CD4-positive, alpha-beta T cell treated with Interleukin-4 for 4 hours (primary cell): ENCODE results near the gene PKHD1.

ENCODE experiments used
- DNase-seq: peaks from one replicate; pipeline ENCODE4 v3.0.0-alpha.2; 2020

PKHD1 gene

GRCh38 chr6:51777618-51778017, 309.8 kb downstream of the PKHD1 start:
- DNase-seq: no peak

DNA sequence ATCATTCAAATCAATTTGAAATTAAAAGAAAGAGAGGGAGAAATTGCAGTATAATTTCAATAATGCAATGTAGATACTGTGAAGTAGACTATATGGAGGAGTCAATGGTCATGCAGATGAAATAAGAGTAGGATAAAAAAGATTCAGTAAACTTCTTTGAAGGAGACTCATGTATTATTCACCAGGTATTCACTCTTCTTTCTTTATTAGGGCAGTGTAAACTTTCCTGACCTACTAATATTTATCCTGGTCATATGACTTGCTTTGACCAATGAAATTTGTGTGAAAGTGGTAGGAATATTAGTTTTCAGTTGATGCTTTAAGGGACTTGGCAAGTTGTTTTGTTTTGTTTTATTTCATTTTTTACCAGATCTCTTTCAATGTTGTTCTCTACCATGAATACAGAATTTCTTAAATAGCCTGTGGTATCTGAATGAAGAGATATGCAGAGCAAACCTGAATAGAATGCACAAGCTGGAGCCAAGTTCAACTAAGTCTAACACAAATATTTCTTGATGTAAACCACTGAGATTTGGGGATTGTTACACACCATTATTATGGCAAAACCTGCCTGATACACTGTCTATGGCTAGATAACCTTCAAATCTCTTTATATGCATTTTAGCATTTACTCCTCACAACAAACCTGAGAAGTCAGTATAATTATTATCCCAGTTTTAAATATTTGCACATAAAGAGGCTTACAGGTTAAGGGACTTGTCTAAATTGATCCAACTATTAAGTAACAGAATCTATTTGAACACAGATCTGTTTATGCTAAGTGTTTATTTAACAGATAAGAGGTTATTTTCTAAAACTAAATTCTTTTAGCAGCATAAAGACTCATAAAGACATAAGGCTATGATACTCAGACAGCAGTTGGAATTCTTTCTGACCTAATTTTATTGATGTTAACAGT, 311.2 kb downstream of the PKHD1 start:
- no peak for DNase-seq

- no peak for DNase-seq
Measured at GRCh38 chr6:51768087-51768486, 319.3 kb downstream of the PKHD1 start.

DNA sequence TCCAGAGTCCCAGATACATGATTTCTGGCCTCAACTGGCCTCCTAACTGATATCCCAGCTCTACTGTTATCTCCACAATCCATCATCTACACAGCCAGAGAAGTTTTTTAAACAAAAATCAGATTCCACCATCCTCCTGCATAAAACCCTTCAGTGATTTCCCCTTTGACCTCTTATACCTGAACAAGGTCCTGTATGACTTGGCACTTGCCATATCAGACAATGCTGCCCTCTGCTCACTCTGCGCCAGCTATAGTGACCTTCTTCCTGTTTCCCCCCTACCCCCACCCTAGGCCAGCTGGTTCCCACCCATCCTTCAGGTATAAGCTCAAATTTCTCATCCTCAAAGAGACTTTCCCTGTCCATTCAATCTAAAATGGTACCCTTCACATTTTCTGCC, 322.2 kb downstream of the PKHD1 start:
- no peak for DNase-seq

- DNase-seq: no peak
Measured at GRCh38 chr6:51753635-51754034, 333.8 kb downstream of the PKHD1 start.

DNA sequence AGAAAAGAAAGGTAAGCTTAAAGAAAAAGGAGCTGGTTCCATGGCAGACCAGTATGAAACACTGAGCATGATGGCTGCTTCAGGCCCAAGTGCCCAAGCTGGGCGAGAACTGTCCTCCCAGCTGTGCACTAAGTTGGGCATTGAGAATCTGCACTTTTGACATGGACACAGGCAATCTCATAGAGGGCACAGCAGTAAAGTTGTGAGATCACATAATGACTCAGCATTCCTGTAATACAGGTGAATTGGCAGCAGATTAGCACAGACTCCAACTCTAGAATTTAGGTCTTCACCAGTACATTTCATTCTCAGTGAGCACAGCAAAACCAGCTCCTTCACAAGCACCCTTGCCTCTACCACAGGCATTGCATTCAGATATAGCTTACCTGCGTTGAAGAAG, 343.4 kb downstream of the PKHD1 start:
- DNase-seq: no peak

DNA sequence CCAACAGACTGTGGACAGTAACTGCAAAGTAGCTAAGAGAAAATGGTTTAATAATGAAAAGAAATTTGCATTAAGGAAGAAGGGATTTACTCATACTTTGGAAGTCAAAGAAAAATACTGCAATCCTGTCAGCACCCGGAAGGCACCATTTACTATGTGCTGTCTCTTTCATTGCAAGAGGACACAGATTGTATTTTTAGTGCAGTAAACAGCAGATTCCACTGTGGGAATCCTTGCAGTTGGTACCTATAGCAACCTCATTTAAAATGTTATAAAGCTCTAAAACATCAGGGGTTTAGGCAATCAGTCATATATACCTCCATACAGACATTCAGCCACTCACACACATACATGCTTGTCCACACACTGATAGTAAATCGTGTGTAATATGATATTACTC, 346.8 kb downstream of the PKHD1 start:
- DNase-seq: no peak

GRCh38 chr6:51738614-51739013, 348.8 kb downstream of the PKHD1 start:
- DNase-seq: no peak

GRCh38 chr6:51737580-51738360, 349.6 kb downstream of the PKHD1 start:
- no peak for DNase-seq

DNA sequence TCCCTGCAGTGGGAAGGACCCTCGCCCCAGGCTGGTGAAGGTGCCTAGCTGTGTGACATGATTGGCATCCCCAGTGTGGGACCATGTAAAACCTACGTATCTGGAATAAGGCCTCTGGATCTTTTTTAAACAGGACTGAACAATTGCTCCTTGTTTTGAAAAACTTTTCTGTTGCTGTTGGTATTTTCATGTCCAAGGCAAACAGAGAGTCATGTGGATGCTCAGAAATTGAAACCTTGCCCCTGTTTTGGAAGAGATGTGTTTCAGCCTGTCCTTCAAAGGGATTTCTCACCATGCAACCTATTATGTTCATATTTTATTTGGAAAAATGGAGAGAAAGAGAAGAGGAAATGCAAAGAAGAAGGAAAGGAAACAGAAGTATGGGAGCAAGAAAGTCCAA, 362.3 kb downstream of the PKHD1 start:
- DNase-seq: no peak

GRCh38 chr6:51720327-51720726, 367.1 kb downstream of the PKHD1 start:
- DNase-seq: no peak

DNA sequence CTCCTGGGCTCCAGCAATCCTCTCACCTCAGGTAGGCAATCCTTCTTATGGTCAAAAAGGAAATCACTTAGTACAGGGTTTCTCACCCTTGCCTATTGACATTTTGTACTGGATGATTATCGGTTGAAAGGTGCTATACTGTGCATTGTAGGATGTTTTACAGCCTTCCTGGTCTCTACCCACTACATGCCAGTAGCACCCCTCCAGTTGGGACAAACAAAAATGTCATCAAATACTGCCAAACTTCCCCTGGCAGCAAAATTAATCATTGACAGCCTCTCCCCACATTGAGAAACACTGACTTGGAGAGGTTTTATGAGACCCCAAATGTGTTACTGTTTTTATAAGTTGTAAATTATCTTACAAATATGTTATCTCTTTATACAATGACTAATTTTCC, 368.1 kb downstream of the PKHD1 start:
- no peak for DNase-seq

DNA sequence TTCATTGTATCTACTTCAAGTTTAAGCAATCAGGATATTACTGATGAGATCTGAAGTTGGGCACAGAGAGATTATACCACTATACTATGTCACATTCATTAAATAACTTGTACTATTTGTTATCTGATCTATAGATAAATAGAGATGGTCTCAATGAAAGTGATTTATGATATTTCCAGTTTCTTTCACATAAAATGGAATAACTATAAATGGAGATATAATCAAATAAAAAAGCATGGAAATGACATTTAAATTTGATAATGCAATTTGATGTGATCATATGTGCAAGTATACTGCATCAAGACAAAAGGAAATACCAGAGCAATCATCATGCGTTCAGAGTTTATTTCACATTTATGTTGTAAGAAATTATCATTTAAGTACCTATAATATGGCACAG, 368.9 kb downstream of the PKHD1 start:
- DNase-seq: no peak

DNA sequence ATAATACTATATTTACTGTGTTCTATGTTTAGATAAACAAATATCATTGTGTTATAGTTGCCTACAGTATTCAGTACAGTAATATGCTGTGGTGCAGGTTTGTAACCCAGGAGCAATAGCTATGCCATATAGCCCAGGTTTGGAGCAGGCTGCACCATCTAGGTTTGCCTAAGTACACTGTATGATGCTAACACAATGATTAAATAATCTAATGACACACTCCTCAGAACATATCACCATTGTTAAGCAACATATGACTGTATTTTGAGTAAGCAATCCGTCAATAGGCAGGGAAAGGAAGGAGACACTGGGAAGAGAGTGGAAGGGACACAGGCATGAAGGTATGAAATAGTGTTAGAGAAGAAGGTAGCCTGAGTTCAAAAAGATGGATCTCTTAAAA, 369.9 kb downstream of the PKHD1 start:
- no peak for DNase-seq

- DNase-seq: no peak
Measured at GRCh38 chr6:51711876-51712275, 375.5 kb downstream of the PKHD1 start.

DNA sequence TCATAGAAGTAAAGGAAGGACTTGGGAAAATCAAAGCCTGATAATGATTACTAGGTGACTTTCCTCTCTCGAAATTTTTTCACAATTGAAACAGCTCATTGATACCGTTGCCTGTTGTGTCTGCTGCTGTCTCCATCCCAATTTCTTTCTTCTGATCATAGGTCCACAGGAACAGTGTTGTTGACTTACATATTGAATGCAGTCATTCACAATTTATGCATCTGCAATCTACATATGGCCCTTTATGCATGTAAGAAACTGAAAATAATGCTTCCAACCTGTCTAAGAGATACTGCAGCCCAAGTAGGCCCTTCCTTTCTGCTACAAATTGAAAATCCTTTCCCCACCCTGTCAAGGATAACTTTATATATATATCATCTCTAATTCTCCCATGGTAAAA, 381.3 kb downstream of the PKHD1 start:
- DNase-seq: no peak

DNA sequence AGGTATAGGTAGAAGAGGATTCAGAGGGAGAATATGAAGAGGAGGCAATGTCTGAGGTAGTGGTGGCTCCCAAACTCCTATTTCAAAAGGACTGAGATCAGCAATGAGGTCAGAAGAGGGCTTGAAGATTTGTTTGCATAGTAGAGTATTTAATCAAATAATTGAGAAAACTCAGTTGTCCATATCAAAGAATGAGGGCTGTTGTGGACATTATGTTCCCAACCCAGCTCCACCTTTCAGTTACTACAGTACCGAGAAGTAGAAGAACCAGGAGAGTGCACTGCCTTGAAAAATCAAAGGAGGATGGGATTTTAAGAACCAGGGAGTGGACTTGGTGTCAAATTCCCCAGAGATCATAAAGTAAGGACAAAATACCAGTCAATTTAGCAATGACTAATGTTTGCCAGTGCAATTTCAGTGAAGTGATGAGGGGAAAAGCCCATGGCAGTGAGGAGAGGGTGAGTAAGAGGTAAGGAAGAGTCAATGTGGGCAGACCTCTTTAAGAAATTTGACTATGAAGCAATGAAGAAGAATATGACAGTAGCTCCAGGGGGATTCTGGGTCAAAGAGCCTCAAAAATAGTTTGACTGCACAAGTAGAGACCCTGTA, 382.4 kb downstream of the PKHD1 start:
- DNase-seq: no peak

DNA sequence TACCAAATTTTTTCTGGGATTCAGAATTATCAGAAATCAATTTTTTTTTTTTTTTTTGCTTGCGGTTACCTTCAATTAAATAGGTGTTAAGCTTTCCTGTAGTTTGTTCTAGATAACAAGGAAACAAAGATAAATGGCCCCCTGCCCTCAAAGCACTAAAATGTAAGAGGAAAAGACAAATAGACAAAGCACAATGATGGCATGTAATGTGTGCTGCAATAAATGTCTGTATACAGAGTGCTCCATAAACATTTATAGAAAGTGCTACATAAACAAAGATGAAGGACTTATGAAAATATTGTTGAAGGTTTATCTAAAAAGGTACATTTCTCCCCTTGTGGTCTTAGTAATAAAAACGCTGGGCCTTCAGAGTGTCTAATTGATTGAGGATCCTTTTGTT, 384.6 kb downstream of the PKHD1 start:
- DNase-seq: no peak

GRCh38 chr6:51684603-51685002, 402.8 kb downstream of the PKHD1 start:
- DNase-seq: no peak

GRCh38 chr6:51684038-51684437, 403.4 kb downstream of the PKHD1 start:
- DNase-seq: no peak

GRCh38 chr6:51678905-51679620, 408.4 kb downstream of the PKHD1 start:
- no peak for DNase-seq

GRCh38 chr6:51678274-51678673, 409.1 kb downstream of the PKHD1 start:
- no peak for DNase-seq

DNA sequence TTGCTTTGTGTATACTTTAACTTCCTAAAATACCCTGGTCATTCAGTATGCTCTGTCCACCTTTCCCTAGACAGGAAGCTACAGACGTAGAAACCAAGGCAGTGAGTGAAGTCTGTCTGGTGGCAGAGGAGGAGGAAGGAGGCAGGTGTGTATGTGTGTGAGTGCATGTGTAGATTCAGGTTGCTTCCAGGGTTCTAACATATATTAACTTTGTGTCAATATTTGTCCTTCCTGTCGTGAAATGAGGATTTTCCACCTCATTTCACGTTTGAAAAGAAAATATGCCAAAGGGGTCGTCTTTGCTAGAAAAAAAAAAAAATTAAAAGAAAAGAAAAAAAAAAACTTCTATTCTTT, 411.5 kb downstream of the PKHD1 start:
- no peak for DNase-seq
